ENCODE measurements around the gene IL10RA. TPM values are rescaled to one million over a fixed set of nuclear protein-coding genes. Genes with fewer than 3 reads are reported as not detected.

IL10RA gene
- total RNA-seq, 2 donors from 2014 or later: 262 to 274 TPM

- H3K4me1 Mint-ChIP-seq: peaks cover 57% of the 10 kb centered on the region
- DNase-seq (peak in 1 of 3 donors; percentile 33), ATAC-seq (peak; percentile 54)
- H3K9me3 ChIP-seq (ENCODE audit: control insufficient read depth, low read length, poor library complexity, severe bottlenecking): no peaks in the 10 kb centered on the region
- H3K27me3 Mint-ChIP-seq: no peaks in the 10 kb centered on the region
- peak overlapping the region; percentile 100 for H3K27ac Mint-ChIP-seq
- peaks cover 22% of the 10 kb centered on the region for H3K36me3 Mint-ChIP-seq (ENCODE audit: low read depth)
- H3K4me3 Mint-ChIP-seq: peak overlapping the region; percentile 98
These were observed 884 bp downstream of the IL10RA start for GRCh38 chr11:117986981-117987574.

GRCh38 chr11:117989351-117990102 is 3.3 kb downstream of the IL10RA start:
- no peaks in the 10 kb centered on the region for H3K9me3 ChIP-seq (ENCODE audit: control insufficient read depth, low read length, poor library complexity, severe bottlenecking)
- Mint-ChIP-seq H3K4me3 (peak overlapping the region; percentile 98), H3K27ac (peak overlapping the region; percentile 100), H3K27me3 (no peaks in the 10 kb centered on the region), H3K4me1 (peaks cover 64% of the 10 kb centered on the region), H3K36me3 (ENCODE audit: low read depth) (peaks cover 28% of the 10 kb centered on the region)
- ATAC-seq (no peak), DNase-seq (no peak)

- Mint-ChIP-seq H3K4me3 (peak overlapping the region; percentile 83), H3K36me3 (ENCODE audit: low read depth) (peaks cover 28% of the 10 kb centered on the region), H3K27ac (peak overlapping the region; percentile 100), H3K27me3 (no peaks in the 10 kb centered on the region), H3K4me1 (peaks cover 62% of the 10 kb centered on the region)
- ATAC-seq (no peak), DNase-seq (no peak)
- no peaks in the 10 kb centered on the region for H3K9me3 ChIP-seq (ENCODE audit: control insufficient read depth, low read length, poor library complexity, severe bottlenecking)
These were observed 5.9 kb downstream of the IL10RA start for GRCh38 chr11:117992136-117992535.

DNA sequence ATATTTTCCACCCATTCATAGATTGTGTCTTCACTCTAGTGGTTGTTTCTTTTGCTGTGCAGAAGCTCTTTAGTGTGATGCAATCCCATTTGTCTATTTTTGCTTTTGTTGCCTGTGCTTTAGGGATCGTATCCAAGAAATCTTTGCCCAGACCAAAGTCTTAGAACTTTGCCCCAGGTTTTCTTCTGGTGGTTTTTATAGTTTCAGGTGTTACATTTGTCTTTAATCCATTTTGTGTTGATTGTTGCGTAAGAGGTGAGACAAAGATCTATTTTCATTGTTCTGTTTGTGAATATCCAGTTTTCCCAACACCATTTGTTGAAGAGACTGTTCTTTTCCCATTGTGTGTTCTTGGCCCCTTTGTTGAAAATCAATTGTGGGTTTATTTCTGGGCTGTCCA is 6.4 kb downstream of the IL10RA start:
- DNase-seq (no peak), ATAC-seq (no peak)
- H3K9me3 ChIP-seq (ENCODE audit: control insufficient read depth, low read length, poor library complexity, severe bottlenecking): no peaks in the 10 kb centered on the region
- H3K4me1 Mint-ChIP-seq: peaks cover 62% of the 10 kb centered on the region
- peak overlapping the region; percentile 100 for H3K27ac Mint-ChIP-seq
- H3K4me3 Mint-ChIP-seq: peak overlapping the region; percentile 83
- no peaks in the 10 kb centered on the region for H3K27me3 Mint-ChIP-seq
- H3K36me3 Mint-ChIP-seq (ENCODE audit: low read depth): peaks cover 28% of the 10 kb centered on the region

GRCh38 chr11:117993988-117994745 is 8.0 kb downstream of the IL10RA start:
- Mint-ChIP-seq H3K4me1 (peaks cover 69% of the 10 kb centered on the region), H3K36me3 (ENCODE audit: low read depth) (peaks cover 29% of the 10 kb centered on the region), H3K4me3 (peak overlapping the region; percentile 66), H3K27me3 (no peaks in the 10 kb centered on the region), H3K27ac (peak overlapping the region; percentile 100)
- DNase-seq: no peak
- H3K9me3 ChIP-seq (ENCODE audit: control insufficient read depth, low read length, poor library complexity, severe bottlenecking): no peaks in the 10 kb centered on the region
- ATAC-seq: no peak

- no peaks in the 10 kb centered on the region for H3K9me3 ChIP-seq (ENCODE audit: control insufficient read depth, low read length, poor library complexity, severe bottlenecking)
- Mint-ChIP-seq H3K27ac (peak overlapping the region; percentile 81), H3K27me3 (no peaks in the 10 kb centered on the region), H3K4me3 (peak overlapping the region; percentile 69), H3K4me1 (peaks cover 71% of the 10 kb centered on the region), H3K36me3 (ENCODE audit: low read depth) (peaks cover 26% of the 10 kb centered on the region)
- ATAC-seq (no peak), DNase-seq (no peak)
These were observed 9.3 kb downstream of the IL10RA start for GRCh38 chr11:117995472-117995871.

GRCh38 chr11:117996058-117996457 is 9.9 kb downstream of the IL10RA start:
- Mint-ChIP-seq H3K4me1 (peaks cover 73% of the 10 kb centered on the region), H3K4me3 (peak overlapping the region; percentile 69), H3K27ac (peak overlapping the region; percentile 81), H3K27me3 (no peaks in the 10 kb centered on the region), H3K36me3 (ENCODE audit: low read depth) (peaks cover 26% of the 10 kb centered on the region)
- H3K9me3 ChIP-seq (ENCODE audit: control insufficient read depth, low read length, poor library complexity, severe bottlenecking): no peaks in the 10 kb centered on the region
- no peak for ATAC-seq
- no peak for DNase-seq

GRCh38 chr11:117997406-117997805 is 11.2 kb downstream of the IL10RA start:
- peak overlapping the region; percentile 4 for H3K4me3 Mint-ChIP-seq

DNA sequence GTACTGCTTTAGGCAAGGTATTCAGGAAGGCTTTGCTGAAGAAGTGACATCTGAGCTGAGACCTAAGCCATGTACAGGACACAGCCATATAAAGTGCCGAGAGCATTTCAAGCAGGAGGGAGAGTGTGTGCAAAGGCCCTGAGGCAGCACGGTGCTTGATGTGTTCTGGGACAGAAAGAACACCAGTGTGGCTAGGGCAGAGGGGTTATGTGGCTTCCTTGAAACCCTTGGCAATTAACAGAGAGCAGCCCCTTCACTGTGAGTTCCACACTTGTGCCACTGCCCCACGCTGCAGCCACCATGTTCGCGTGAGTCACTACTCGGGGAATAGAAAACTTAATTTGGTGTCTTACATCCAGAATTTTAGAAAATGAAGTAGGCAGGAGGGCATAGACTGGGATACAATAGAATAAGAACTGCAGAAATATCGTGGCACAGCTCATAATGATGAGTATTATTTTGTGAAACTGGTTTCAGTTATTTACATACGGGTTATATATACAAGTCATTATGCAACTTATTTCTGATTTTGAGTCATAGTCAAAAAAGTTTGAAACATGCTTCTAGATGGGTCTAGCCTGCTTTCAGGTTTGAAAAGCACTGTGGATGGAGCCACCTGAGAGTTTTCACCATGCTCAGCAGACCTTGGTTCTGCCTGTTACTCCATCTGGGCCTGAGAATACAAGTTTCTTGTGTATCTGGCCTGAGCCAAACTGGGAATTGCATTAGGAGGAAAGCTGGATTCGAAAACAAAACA is 11.8 kb downstream of the IL10RA start:
- ATAC-seq (no peak), DNase-seq (no peak)
- peak overlapping the region; percentile 95 for H3K27ac Mint-ChIP-seq
- H3K27me3 Mint-ChIP-seq: no peaks in the 10 kb centered on the region
- H3K36me3 Mint-ChIP-seq (ENCODE audit: low read depth): peaks cover 16% of the 10 kb centered on the region
- H3K9me3 ChIP-seq (ENCODE audit: control insufficient read depth, low read length, poor library complexity, severe bottlenecking): no peaks in the 10 kb centered on the region
- H3K4me1 Mint-ChIP-seq: peaks cover 72% of the 10 kb centered on the region
- H3K4me3 Mint-ChIP-seq: peak overlapping the region; percentile 4

More at GRCh38 chr11:117997406-117997805, 11.2 kb downstream of the IL10RA start:
- peak overlapping the region; percentile 95 for H3K27ac Mint-ChIP-seq
- peaks cover 72% of the 10 kb centered on the region for H3K4me1 Mint-ChIP-seq
- no peaks in the 10 kb centered on the region for H3K9me3 ChIP-seq (ENCODE audit: control insufficient read depth, low read length, poor library complexity, severe bottlenecking)
- peaks cover 20% of the 10 kb centered on the region for H3K36me3 Mint-ChIP-seq (ENCODE audit: low read depth)
- H3K27me3 Mint-ChIP-seq: no peaks in the 10 kb centered on the region
- no peak for DNase-seq
- no peak for ATAC-seq

DNA sequence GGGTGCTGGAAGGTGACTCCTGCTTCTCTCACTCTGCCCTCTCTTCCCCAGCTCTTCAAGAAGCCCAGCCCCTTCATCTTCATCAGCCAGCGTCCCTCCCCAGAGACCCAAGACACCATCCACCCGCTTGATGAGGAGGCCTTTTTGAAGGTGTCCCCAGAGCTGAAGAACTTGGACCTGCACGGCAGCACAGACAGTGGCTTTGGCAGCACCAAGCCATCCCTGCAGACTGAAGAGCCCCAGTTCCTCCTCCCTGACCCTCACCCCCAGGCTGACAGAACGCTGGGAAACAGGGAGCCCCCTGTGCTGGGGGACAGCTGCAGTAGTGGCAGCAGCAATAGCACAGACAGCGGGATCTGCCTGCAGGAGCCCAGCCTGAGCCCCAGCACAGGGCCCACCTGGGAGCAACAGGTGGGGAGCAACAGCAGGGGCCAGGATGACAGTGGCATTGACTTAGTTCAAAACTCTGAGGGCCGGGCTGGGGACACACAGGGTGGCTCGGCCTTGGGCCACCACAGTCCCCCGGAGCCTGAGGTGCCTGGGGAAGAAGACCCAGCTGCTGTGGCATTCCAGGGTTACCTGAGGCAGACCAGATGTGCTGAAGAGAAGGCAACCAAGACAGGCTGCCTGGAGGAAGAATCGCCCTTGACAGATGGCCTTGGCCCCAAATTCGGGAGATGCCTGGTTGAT is 12.6 kb downstream of the IL10RA start:
- peaks cover 74% of the 10 kb centered on the region for H3K4me1 Mint-ChIP-seq
- no peaks in the 10 kb centered on the region for H3K27me3 Mint-ChIP-seq
- H3K27ac Mint-ChIP-seq: peak overlapping the region; percentile 95
- no peak for DNase-seq
- ATAC-seq: no peak
- peak overlapping the region; percentile 55 for H3K4me3 Mint-ChIP-seq
- peaks cover 16% of the 10 kb centered on the region for H3K36me3 Mint-ChIP-seq (ENCODE audit: low read depth)
- H3K9me3 ChIP-seq (ENCODE audit: control insufficient read depth, low read length, poor library complexity, severe bottlenecking): no peaks in the 10 kb centered on the region

- H3K36me3 Mint-ChIP-seq (ENCODE audit: low read depth): peaks cover 16% of the 10 kb centered on the region
- H3K27ac Mint-ChIP-seq: peak overlapping the region; percentile 95
- ATAC-seq: no peak
- H3K4me1 Mint-ChIP-seq: peaks cover 74% of the 10 kb centered on the region
- no peaks in the 10 kb centered on the region for H3K9me3 ChIP-seq (ENCODE audit: control insufficient read depth, low read length, poor library complexity, severe bottlenecking)
- no peaks in the 10 kb centered on the region for H3K27me3 Mint-ChIP-seq
- DNase-seq: no peak
- peak overlapping the region; percentile 70 for H3K4me3 Mint-ChIP-seq
These were observed 13.3 kb downstream of the IL10RA start for GRCh38 chr11:117999354-117999993.
